ENCODE results near the gene CNIH3.

Gene CNIH3

GRCh38 chr1:224656392-224656791, 40.3 kb downstream of the CNIH3 start:
- no peak for TF ChIP-seq CTCF (IDR thresholded peaks at IDR 0.05; ENCODE audit: insufficient read depth, low read depth, low read length, missing control alignments)
- no peak for DNase-seq (ENCODE audit: low read depth)
- H3K4me3 ChIP-seq (ENCODE audit: low read length), result no peak overlapping the region

GRCh38 chr1:224660074-224660473, 44.0 kb downstream of the CNIH3 start:
- DNase-seq (ENCODE audit: low read depth), result no peak
- H3K4me3 ChIP-seq (ENCODE audit: low read length), result no peak overlapping the region
- no peak for TF ChIP-seq CTCF (IDR thresholded peaks at IDR 0.05; ENCODE audit: insufficient read depth, low read depth, low read length, missing control alignments)

GRCh38 chr1:224662870-224663269, 46.8 kb downstream of the CNIH3 start:
- no peak for TF ChIP-seq CTCF (IDR thresholded peaks at IDR 0.05; ENCODE audit: insufficient read depth, low read depth, low read length, missing control alignments)
- H3K4me3 ChIP-seq (ENCODE audit: low read length), result no peak overlapping the region
- no peak for DNase-seq (ENCODE audit: low read depth)

GRCh38 chr1:224665016-224665415, 48.9 kb downstream of the CNIH3 start:
- no peak for DNase-seq (ENCODE audit: low read depth)

GRCh38 chr1:224666078-224666477, 50.0 kb downstream of the CNIH3 start:
- no peak overlapping the region for H3K4me3 ChIP-seq (ENCODE audit: low read length)
- TF ChIP-seq CTCF (IDR thresholded peaks at IDR 0.05; ENCODE audit: insufficient read depth, low read depth, low read length, missing control alignments), result no peak
- no peak for DNase-seq (ENCODE audit: low read depth)

More at GRCh38 chr1:224665016-224665415, 48.9 kb downstream of the CNIH3 start:
- TF ChIP-seq CTCF (IDR thresholded peaks at IDR 0.05; ENCODE audit: insufficient read depth, low read depth, low read length, missing control alignments), result no peak
- H3K4me3 ChIP-seq (ENCODE audit: low read length), result no peak overlapping the region

GRCh38 chr1:224666913-224667312, 50.8 kb downstream of the CNIH3 start:
- no peak for TF ChIP-seq CTCF (IDR thresholded peaks at IDR 0.05; ENCODE audit: insufficient read depth, low read depth, low read length, missing control alignments)
- H3K4me3 ChIP-seq (ENCODE audit: low read length), result no peak overlapping the region
- no peak for DNase-seq (ENCODE audit: low read depth)

GRCh38 chr1:224668984-224669383, 52.9 kb downstream of the CNIH3 start:
- no peak overlapping the region for H3K4me3 ChIP-seq (ENCODE audit: low read length)
- no peak for TF ChIP-seq CTCF (IDR thresholded peaks at IDR 0.05; ENCODE audit: insufficient read depth, low read depth, low read length, missing control alignments)
- DNase-seq (ENCODE audit: low read depth), result no peak

All from epithelial cell of esophagus (primary cell).